ENCODE results near the gene MMP14. TPM values are rescaled to one million over a fixed set of nuclear protein-coding genes. Genes with fewer than 3 reads are reported as not detected.

Gene MMP14
- total and polyA plus RNA-seq, 2 of the 13 experiments (the other 11 are each of a cell fraction or from before 2014, with no cell fraction given) = 5.2 to 9.8 TPM

GRCh38 chr14:22839159-22839779 is 2.9 kb downstream of the MMP14 start (continued):
- TF ChIP-seq TMF1 (CRISPR knock-in tag; IDR thresholded peaks at IDR 0.05; ENCODE audit: low read depth) (no peak), ZNF549 (CRISPR knock-in tag; IDR thresholded peaks at IDR 0.05) (no peak), ELK4 (CRISPR knock-in tag; IDR thresholded peaks at IDR 0.05; ENCODE audit: borderline replicate concordance) (no peak), ZNF367 (CRISPR knock-in tag; IDR thresholded peaks at IDR 0.05; ENCODE audit: borderline replicate concordance) (no peak), CCDC6 (CRISPR knock-in tag; IDR thresholded peaks at IDR 0.05) (no peak), CEBPZ (IDR thresholded peaks at IDR 0.05; ENCODE audit: low read length) (no peak), ZNF850 (CRISPR knock-in tag; conservative IDR thresholded peaks at IDR 0.05) (no peak), ZNF331 (CRISPR knock-in tag; IDR thresholded peaks at IDR 0.05) (no peak), GABPA (IDR thresholded peaks at IDR 0.05; ENCODE audit: low read depth, low read length) (no peak), GABPA (CRISPR knock-in tag; IDR thresholded peaks at IDR 0.05; ENCODE audit: low read depth) (no peak), JARID2 (CRISPR knock-in tag; IDR thresholded peaks at IDR 0.05; ENCODE audit: insufficient replicate concordance) (no peak), ZNF788 (CRISPR knock-in tag; IDR thresholded peaks at IDR 0.05; ENCODE audit: borderline replicate concordance) (no peak), TEAD3 (CRISPR knock-in tag; optimal IDR thresholded peaks at IDR 0.05; ENCODE audit: borderline replicate concordance) (no peak), ZNF768 (CRISPR knock-in tag; IDR thresholded peaks at IDR 0.05) (no peak), HNRNPL (IDR thresholded peaks at IDR 0.05; ENCODE audit: low read depth, low read length) (no peak), NCOR1 (IDR thresholded peaks at IDR 0.05; ENCODE audit: borderline replicate concordance, low read length) (no peak), ZNF687 (CRISPR knock-in tag; IDR thresholded peaks at IDR 0.05) (peak; percentile 60), MIXL1 (CRISPR knock-in tag; IDR thresholded peaks at IDR 0.05) (no peak), TRAFD1 (CRISPR knock-in tag; IDR thresholded peaks at IDR 0.05; ENCODE audit: borderline replicate concordance) (no peak)
